K562 (cell line): ENCODE measurements around the gene ZFYVE19. TPM values are rescaled to one million over a fixed set of nuclear protein-coding genes. Genes with fewer than 3 reads are reported as not detected.

ENCODE experiments used
- ADNP ChIP-seq: fragments of 200-800 bp; sonication (Bioruptor generic); IDR thresholded peaks from 2 replicates; pipeline ENCODE4 v1.6.1; 2016; ENCODE audit warnings: missing genetic modification characterization, missing compliant biosample characterization
- CSDE1 ChIP-seq, 2 experiments: fragments of 450-650 bp; IDR thresholded peaks; 2 replicates each; pipeline ENCODE4 v1.6.1; 2016; ENCODE audit warnings: mild to moderate bottlenecking in 1 of 2
- FOSL1 ChIP-seq: fragments of 200-800 bp; sonication (Bioruptor generic); conservative IDR thresholded peaks from 2 replicates; pipeline ENCODE4 v1.6.1; 2016; ENCODE audit warnings: missing genetic modification characterization, missing compliant biosample characterization
- ZNF143 ChIP-seq: sonication (generic); formaldehyde crosslinking; IDR thresholded peaks from 2 replicates; pipeline ENCODE4 v1.9.0; 2022; ENCODE audit warnings: mild to moderate bottlenecking, missing genetic modification reagents
- polyA plus RNA-seq, 8 experiments: library from polyadenylated mRNA; depleted of rRNA in 4 of 8; stranded (reverse) in 5 of 8; unstranded in 3 of 8; fragments of >200 nt; fragmentation: Nextera tagmentation in 2 of 8; fragmentation: Illumina TruSeq in 1 of 8; extraction: Ambion mirVana in 2 of 8; extraction: Trizol in 1 of 8; gene quantifications; 2 replicates each; pipeline versions ENCODE4 v1.2.1 to v1.2.3, GENCODE V29; 2011 to 2014; ENCODE audit warnings: inconsistent platforms in 1 of 8, missing spikeins in 1 of 8
- total RNA-seq, 7 experiments: library from RNA; depleted of rRNA in 6 of 7; stranded (reverse); fragments of >200 nt in 6 of 7; fragmentation: Illumina TruSeq in 2 of 7; extraction: Trizol in 2 of 7; gene quantifications; 2 replicates each; pipeline versions ENCODE4 v1.2.1 to v1.2.3, GENCODE V29; 2011 to 2021; ENCODE audit warnings: low replicate concordance in 1 of 7
- TF ChIP-seq, protein P1 (sequence below): sonication (generic); formaldehyde crosslinking; IDR thresholded peaks from 2 replicates; pipeline ENCODE4 v1.8.1; 2023; ENCODE audit warnings: mild to moderate bottlenecking, missing genetic modification reagents
- TF ChIP-seq, protein P2 (sequence below): fragments of 450-650 bp; IDR thresholded peaks from 2 replicates; pipeline ENCODE4 v1.6.1; 2017; ENCODE audit warnings: antibody characterized with exemption, mild to moderate bottlenecking

The ZFYVE19 gene
- total and polyA plus RNA-seq, 9 of the 15 experiments (the other 6 are each of a cell fraction or from before 2014, with no cell fraction given) = 1.5 to 36.8 (median 19.9) TPM

DNA sequence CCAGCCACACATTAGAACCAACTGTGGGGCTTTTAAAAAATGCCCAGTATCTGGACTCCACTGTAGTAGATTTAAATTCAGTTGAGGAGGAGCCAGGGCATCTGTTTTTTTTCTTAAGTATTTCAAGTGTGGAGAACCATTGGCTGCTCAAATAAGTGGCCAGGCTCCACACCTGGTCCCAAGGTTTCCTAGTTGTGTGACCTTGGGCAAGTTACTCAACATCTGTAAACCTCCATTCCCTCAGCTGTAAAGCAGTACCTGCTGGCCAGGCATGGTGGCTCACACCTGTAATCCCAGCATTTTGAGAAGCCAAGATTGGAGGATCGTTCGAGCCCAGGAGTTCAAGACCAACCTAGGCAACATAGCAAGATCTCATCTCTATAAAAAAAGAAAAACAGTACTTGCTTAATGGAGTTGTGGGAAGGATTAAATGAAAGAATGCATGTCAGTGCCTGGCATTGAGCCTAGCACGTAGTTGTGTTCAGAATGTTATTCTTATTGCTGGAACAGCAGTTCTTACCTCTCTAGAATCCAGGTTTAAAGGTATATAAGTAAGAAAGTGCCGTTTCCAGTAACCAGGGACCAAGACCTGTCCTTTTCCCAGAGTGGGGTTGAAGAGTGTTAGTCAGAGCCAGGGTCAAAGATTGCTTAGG lies 19.7 kb downstream of the ZFYVE19 start (continued):
- TF ChIP-seq CSDE1 (IDR thresholded peaks at IDR 0.05) = no peak
- peak; percentile 69; the same call in 1 of the 2 replicates for TF ChIP-seq ADNP (tag)
- TF ChIP-seq FOSL1 (tag) = peak; percentile 66; the same call in 1 of the 2 replicates
- no peak for TF ChIP-seq ZNF143 (CRISPR knock-in tag)
- TF ChIP-seq, protein P1, sequence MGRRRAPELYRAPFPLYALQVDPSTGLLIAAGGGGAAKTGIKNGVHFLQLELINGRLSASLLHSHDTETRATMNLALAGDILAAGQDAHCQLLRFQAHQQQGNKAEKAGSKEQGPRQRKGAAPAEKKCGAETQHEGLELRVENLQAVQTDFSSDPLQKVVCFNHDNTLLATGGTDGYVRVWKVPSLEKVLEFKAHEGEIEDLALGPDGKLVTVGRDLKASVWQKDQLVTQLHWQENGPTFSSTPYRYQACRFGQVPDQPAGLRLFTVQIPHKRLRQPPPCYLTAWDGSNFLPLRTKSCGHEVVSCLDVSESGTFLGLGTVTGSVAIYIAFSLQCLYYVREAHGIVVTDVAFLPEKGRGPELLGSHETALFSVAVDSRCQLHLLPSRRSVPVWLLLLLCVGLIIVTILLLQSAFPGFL (CRISPR knock-in tag) = 0 out of 2 replicates have a peak, but pooled peaks have one; percentile 47
- TF ChIP-seq, protein P2, sequence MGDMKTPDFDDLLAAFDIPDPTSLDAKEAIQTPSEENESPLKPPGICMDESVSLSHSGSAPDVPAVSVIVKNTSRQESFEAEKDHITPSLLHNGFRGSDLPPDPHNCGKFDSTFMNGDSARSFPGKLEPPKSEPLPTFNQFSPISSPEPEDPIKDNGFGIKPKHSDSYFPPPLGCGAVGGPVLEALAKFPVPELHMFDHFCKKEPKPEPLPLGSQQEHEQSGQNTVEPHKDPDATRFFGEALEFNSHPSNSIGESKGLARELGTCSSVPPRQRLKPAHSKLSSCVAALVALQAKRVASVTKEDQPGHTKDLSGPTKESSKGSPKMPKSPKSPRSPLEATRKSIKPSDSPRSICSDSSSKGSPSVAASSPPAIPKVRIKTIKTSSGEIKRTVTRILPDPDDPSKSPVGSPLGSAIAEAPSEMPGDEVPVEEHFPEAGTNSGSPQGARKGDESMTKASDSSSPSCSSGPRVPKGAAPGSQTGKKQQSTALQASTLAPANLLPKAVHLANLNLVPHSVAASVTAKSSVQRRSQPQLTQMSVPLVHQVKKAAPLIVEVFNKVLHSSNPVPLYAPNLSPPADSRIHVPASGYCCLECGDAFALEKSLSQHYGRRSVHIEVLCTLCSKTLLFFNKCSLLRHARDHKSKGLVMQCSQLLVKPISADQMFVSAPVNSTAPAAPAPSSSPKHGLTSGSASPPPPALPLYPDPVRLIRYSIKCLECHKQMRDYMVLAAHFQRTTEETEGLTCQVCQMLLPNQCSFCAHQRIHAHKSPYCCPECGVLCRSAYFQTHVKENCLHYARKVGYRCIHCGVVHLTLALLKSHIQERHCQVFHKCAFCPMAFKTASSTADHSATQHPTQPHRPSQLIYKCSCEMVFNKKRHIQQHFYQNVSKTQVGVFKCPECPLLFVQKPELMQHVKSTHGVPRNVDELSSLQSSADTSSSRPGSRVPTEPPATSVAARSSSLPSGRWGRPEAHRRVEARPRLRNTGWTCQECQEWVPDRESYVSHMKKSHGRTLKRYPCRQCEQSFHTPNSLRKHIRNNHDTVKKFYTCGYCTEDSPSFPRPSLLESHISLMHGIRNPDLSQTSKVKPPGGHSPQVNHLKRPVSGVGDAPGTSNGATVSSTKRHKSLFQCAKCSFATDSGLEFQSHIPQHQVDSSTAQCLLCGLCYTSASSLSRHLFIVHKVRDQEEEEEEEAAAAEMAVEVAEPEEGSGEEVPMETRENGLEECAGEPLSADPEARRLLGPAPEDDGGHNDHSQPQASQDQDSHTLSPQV = no peak
